C4-2B (cell line): ENCODE data around the gene B9D1.

ENCODE experiments used
- ZFX ChIP-seq: fragments of 450-650 bp; IDR thresholded peaks from 2 replicates; pipeline ENCODE4 v1.6.1; 2017
- TF ChIP-seq, protein P1 (sequence below): fragments of 450-650 bp; conservative IDR thresholded peaks from 2 replicates; pipeline ENCODE4 v1.5.1; 2017; ENCODE audit warnings: mild to moderate bottlenecking

DNA sequence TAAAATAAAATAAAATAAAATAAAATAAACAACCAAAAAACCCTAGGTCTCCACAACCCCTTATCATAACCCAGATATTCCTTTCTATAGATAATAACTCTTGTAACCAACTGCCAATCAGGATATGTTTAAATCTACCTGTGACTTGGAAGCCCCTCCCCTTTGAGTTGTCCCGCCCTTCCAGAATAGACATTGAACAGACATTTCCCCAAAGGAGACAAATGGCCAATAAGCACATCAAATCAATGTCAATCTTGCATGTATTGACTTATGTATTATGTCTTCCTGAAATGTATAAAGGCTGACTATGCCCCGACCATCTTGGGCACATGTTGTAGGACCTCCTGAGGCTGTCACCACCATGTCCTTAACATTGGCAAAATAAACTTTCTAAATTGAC, 14.3 kb upstream of the B9D1 start:
- TF ChIP-seq, protein P1, sequence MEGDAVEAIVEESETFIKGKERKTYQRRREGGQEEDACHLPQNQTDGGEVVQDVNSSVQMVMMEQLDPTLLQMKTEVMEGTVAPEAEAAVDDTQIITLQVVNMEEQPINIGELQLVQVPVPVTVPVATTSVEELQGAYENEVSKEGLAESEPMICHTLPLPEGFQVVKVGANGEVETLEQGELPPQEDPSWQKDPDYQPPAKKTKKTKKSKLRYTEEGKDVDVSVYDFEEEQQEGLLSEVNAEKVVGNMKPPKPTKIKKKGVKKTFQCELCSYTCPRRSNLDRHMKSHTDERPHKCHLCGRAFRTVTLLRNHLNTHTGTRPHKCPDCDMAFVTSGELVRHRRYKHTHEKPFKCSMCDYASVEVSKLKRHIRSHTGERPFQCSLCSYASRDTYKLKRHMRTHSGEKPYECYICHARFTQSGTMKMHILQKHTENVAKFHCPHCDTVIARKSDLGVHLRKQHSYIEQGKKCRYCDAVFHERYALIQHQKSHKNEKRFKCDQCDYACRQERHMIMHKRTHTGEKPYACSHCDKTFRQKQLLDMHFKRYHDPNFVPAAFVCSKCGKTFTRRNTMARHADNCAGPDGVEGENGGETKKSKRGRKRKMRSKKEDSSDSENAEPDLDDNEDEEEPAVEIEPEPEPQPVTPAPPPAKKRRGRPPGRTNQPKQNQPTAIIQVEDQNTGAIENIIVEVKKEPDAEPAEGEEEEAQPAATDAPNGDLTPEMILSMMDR = no peak
- TF ChIP-seq ZFX = no peak
